HL-60 (cell line): ENCODE data around the gene ACAD10.

Source experiments
- POLR2AphosphoS5 ChIP-seq: IDR thresholded peaks from 2 replicates; pipeline ENCODE4 v1.6.1; 2012; ENCODE audit warnings: low read depth
- SPI1 ChIP-seq: IDR thresholded peaks from 2 replicates; pipeline ENCODE4 v1.6.1; 2012; ENCODE audit warnings: low read depth, mild to moderate bottlenecking, borderline replicate concordance
- TF ChIP-seq, protein P1 (sequence below): IDR thresholded peaks from one replicate; pipeline ENCODE4 v1.5.1; 2011; ENCODE audit warnings: low read length, control low read depth, inconsistent platforms; ENCODE audit not compliant: insufficient read depth

DNA sequence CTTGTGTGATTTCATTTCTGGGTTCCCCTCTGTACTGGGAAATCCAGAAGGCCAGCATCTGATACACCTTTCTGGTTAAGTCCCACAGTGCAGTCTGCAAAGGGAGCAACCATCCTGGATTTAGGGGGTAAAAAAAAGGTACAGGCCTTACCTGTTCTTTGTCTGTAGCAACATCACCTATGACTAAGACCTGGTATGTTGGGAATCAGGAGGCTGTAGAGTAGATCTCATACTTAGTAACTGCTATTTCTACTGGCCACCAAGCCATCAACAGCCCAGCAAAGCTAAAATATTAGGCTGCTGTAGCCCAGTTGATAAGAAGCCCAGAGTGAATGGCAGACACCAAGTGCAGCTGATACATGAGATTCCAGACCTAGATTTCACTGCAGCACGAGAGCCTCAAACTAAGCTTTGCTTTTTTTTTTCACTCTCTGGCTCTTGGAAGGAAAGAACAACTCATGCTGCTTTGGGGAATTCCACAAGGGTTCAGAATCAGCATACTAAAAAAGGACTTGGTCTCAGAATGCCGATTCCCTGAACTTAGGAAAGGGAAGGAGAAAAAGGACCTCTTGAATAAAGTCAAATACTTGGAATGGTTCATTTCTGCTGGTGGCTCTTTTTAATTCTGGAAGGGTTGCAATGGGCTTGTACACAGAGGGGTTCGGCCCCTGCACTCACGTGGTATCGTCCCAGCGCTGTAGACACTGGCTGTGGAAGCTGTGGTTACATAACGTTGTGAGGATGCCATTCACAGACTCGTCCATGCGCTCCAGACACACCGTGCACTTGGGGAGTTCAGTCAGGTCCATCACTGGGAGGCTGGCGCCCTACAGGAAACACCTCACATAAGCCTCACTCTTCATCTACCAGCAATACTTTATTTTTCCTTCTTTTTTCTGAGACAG is 20.6 kb upstream of the ACAD10 start:
- TF ChIP-seq, protein P1, sequence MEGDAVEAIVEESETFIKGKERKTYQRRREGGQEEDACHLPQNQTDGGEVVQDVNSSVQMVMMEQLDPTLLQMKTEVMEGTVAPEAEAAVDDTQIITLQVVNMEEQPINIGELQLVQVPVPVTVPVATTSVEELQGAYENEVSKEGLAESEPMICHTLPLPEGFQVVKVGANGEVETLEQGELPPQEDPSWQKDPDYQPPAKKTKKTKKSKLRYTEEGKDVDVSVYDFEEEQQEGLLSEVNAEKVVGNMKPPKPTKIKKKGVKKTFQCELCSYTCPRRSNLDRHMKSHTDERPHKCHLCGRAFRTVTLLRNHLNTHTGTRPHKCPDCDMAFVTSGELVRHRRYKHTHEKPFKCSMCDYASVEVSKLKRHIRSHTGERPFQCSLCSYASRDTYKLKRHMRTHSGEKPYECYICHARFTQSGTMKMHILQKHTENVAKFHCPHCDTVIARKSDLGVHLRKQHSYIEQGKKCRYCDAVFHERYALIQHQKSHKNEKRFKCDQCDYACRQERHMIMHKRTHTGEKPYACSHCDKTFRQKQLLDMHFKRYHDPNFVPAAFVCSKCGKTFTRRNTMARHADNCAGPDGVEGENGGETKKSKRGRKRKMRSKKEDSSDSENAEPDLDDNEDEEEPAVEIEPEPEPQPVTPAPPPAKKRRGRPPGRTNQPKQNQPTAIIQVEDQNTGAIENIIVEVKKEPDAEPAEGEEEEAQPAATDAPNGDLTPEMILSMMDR = no peak
- TF ChIP-seq SPI1 (no peak), POLR2AphosphoS5 (no peak)
